ENCODE results near the gene ICA1.
"Not testable (repeated sequence)": the region's sequence is repeated elsewhere in the genome, so short reads cannot be mapped to it uniquely, and the experiment has no call there.

Gene ICA1

GRCh38 chr7:8260871-8261694, 884 bp downstream of the ICA1 start:
- no peak for DNase-seq

DNA sequence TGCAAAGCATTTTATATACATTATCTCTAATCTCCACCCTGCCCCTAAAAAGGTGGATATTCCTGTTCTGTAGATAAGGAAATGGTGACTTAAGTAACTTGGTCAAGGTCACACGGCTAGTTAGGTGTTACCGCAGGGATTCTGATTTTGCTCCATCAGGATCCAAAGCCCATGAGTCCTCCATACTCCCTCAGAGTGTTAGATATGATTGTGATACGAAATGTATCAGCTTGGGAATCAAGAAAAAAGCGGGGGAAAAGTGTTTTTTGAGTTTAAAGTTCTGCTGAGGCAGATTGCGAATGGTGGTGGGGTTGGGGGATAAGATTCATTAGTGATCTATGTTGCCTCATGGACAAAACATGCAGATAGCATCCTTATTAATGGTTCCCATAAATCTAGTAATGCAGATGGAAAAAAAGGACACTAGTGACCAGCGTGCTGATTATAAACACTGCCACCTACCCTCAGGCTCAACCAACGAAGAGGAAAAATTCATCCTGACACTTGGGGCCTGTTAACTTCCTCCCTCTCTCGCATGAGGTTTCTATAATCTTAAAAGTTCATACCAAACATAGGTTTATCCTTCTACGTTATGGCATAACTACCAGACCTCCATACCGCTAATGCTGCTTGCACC, 2.3 kb downstream of the ICA1 start:
- DNase-seq = no peak

DNA sequence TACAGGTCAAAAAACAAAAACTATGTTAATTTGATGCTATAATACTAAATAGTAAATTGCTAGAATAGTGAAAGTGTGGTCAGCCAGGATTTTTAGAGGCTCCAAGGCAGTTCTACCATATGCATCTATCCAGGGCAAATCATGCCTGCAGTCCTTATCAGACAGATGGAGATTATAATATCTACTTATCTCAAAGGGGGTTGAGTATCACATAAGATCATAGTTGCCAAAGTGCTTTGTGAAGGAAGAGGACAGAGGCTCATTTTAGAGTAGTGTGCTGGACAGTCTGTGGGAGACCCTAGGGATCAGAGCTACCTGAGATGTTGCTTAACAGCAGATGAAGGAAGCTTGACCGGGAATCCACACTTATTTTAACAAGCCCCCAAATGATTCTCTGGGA, 3.2 kb downstream of the ICA1 start:
- no peak for DNase-seq

GRCh38 chr7:8258166-8258565, 3.8 kb downstream of the ICA1 start:
- DNase-seq = no peak

GRCh38 chr7:8255680-8256655, 6.0 kb downstream of the ICA1 start:
- no peak for DNase-seq

DNA sequence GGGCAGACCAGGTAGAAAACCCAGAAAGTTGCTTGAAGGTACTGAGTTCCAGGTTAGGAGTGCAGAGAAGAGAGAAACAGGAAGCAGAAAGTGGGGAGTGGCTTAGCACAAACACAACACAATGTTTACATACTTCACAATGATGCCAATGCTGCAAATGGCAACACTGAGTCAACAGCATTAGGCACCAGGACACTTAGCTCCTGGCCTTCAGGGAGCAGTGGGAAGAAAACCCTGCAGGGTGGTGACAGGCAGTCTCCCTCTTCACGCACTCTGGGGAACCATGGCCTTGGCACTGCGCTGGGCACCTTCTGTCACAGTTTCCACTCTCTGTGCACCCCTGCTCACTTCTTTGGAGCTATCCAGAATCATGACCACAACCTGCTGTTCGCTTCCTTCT, 7.3 kb downstream of the ICA1 start:
- no peak for DNase-seq

- DNase-seq = no peak
Measured at GRCh38 chr7:8254215-8254614, 7.8 kb downstream of the ICA1 start.

- DNase-seq = no peak
Measured at GRCh38 chr7:8251195-8251594, 10.8 kb downstream of the ICA1 start.

- no peak for DNase-seq
Measured at GRCh38 chr7:8250547-8250946, 11.4 kb downstream of the ICA1 start.

DNA sequence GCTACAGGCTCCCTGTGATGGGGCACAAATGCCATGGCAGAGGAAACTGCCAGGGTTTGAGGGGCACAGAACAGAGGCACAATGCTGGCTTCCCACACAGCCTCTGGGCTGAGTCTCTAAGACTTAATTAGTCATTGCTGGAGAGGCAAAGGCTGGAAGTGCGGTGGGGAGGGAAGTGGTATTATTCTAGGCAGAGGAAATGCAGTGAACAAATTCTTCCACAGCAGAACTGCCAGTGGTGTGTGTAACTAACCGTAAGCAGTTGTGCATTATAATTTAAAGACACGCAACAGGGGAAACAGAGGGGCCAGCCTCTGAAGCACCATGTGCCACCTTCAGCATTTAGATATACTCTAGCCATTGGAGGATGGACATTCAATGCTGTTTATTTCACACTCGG, 12.8 kb downstream of the ICA1 start:
- no peak for DNase-seq

GRCh38 chr7:8246020-8246419, 15.9 kb downstream of the ICA1 start:
- DNase-seq = no peak

DNA sequence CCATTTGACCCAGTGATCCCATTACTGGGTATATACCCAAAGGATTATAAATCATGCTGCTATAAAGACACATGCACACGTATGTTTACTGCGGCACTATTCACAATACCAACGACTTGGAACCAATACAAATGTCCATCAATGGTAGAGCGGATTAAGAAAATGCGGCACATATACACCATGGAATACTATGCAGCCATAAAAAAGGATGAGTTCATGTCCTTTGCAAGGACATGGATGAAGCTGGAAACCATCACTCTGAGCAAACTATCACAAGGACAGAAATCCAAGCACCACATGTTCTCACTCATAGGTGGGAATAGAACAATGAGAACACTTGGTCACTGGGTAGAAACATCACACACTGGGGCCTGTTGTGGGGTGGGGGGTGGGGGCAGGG, 16.9 kb downstream of the ICA1 start:
- not testable (repeated sequence) for DNase-seq

DNA sequence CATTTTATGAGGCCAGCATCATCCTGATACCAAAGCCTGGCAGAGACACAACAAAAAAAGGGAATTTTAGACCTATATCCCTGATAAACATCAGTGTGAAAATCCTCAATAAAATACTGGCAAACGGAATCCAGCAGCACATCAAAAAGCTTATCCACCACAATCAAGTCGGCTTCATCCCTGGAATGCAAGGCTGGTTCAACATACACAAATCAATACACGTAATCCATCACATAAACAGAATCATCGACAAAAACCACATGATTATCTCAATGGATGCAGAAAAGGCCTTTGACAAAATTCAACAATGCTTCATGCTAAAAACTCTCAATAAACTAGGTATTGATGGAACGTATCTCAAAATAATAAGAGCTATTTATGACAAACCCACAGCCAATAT, 18.9 kb downstream of the ICA1 start:
- DNase-seq = not testable (repeated sequence)

DNA sequence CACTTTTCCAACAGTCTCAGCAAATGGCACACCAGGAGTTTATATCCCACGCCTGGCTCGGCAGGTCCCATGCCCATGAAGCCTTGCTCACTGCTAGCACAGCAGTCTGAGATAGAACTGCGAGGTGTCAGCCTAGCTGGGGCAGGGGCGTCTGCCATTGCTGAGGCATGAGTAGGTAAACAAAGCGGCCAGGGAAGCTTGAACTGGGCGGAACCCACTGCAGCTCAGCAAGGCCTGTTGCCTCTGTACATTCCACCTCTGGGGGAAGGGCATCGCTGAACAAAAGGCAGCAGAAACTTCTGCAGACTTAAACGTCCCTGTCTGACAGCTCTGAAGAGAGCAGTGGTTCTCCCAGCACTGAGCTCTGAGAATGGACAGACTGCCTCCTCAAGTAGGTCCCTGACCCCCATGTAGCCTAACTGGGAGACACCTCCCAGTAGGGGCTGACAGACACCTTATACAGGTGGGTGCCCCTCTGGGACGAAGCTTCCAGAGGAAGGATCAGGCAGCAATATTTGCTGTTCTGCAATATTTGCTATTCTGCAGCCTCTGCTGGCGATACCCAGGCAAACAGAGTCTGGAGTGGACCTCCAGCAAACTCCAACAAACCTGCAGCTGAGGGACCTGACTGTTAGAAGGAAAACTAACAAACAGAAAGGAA, 22.1 kb downstream of the ICA1 start:
- DNase-seq = not testable (repeated sequence)

DNA sequence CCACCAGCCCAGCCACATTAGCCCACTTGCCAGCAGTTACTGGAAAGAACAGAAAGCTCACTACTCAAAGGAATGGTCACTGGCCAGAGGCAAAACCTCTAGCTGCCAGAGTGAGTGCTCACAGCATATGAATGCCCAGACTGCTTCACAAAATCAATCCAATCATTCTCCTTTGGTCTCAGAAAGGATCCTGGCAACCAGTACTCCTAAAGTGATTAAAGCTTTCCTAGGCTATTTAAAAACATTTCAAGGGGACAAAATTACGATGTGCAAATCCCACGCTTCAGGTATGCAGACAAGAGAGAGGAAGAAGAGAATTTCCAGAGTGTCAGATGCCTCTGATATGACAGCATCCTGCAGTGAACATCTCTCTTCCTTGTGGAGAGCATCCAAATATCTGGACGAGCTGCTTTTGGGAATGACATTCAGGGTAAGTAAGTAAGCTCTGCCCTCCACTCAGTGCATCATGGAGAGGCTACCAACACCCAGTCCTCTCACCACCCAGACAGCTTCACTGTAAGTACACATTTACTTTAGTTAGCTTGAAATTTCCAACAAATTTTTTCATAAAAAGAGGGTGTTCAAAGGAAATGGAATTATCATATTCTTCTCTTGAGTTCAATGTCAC, 25.1 kb downstream of the ICA1 start:
- DNase-seq = no peak

- no peak for DNase-seq
Measured at GRCh38 chr7:8232999-8233847, 28.7 kb downstream of the ICA1 start.

GRCh38 chr7:8229927-8230326, 32.0 kb downstream of the ICA1 start:
- DNase-seq = no peak

DNA sequence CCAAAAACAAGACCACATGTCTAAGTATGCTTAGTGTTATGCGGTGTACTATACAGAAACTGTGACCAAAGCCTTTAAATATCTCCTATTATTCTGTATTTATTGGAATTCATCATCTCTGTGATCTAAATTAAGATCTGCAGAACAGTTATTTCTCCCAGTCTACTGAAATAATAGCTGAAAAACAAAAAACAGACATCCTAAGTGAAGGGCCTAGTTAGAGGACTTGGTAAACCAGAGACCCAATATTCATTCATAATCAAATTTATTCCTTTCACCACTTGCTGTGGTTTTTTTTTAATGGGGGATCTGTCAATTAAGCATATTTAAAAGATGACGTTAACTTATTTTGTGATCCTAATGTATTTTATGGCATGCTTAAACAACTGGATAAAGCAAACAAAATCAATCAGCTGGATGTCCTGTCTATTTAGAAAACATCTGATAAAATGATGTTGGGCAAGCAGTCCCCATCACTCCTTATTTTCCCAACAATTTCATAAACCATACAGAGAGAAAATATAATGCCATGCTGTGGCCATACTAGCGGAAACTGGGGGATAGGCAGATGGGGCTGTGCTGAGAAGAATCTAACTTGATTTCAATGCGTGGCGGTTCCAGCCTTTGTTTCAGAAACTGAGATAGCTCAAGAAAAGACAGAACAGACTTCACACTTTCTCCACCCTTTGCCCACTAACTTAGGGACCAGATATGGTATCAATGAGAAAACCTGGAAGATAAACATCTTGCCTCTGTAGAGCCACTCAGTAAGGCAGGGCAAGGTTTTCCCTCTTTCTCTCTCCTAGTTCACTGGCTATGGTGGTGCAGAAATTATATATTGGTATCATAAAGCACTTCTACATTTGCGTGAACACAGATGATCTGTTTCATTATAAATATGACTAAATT, 32.9 kb downstream of the ICA1 start:
- no peak for DNase-seq

- no peak for DNase-seq
Measured at GRCh38 chr7:8228068-8228467, 33.9 kb downstream of the ICA1 start.

DNA sequence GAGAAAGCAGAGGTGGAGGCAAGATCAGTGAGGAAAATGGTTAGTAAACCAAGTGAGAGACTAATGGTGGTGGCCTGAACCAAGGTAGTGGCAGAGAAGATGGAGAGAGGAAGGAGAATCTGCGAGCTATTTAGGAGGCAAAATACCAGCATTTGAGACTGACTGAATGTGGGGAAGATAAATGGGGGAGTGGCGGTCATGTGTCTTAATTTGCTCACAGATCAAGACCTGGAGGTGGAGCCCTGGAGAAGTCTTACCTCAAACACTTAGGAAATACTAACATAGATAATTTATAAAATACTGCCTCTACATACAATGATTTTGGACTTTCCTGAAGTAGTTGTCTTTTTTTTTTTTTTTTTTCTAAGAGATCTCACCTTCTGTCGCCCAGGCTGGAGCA, 34.7 kb downstream of the ICA1 start:
- no peak for DNase-seq

Measured in fibroblast of skin of scalp (primary cell).